ENCODE data around the gene DAPK1.

The DAPK1 gene

GRCh38 chr9:87682618-87683017 lies 185.0 kb downstream of the DAPK1 start:
- FAIRE-seq (no peak), DNase-seq (ENCODE audit: low spot score) (no peak)

- FAIRE-seq (no peak), DNase-seq (ENCODE audit: low spot score) (no peak)
These were observed 186.3 kb downstream of the DAPK1 start for GRCh38 chr9:87683751-87684626.

- FAIRE-seq (no peak), DNase-seq (ENCODE audit: low spot score) (peak; percentile 73)
These were observed 187.1 kb downstream of the DAPK1 start for GRCh38 chr9:87684627-87685219.

GRCh38 chr9:87685441-87685840 lies 187.8 kb downstream of the DAPK1 start:
- FAIRE-seq (no peak), DNase-seq (ENCODE audit: low spot score) (no peak)

GRCh38 chr9:87685871-87686519 lies 188.3 kb downstream of the DAPK1 start:
- FAIRE-seq (no peak), DNase-seq (ENCODE audit: low spot score) (no peak)

DNA sequence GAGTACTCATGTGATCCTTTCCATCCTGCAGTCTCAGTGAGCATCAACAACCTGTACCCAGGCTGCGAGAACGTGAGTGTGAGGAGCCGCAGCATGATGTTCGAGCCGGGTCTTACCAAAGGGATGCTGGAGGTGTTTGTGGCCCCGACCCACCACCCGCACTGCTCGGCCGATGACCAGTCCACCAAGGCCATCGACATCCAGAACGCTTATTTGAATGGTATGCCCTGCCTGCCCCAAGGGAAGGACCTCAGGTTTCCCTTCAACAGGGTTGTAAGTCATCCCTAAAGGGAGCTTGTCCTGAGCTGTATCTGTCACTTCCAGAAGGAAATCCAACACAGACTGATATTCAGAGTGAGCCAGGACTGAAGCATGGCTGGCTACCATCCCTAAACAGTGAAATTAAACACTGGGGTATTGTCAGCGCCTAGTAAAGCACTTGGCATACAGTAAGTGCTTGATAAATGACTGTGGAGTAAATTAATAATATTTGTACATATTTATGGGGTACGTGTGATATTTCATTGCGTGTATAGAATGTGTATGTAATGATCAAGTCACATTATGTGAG lies 188.9 kb downstream of the DAPK1 start:
- DNase-seq (ENCODE audit: low spot score) (no peak), FAIRE-seq (no peak)

GRCh38 chr9:87687207-87687606 lies 189.5 kb downstream of the DAPK1 start:
- DNase-seq (ENCODE audit: low spot score) (no peak), FAIRE-seq (no peak)

- FAIRE-seq (no peak), DNase-seq (ENCODE audit: low spot score) (no peak)
These were observed 196.6 kb downstream of the DAPK1 start for GRCh38 chr9:87694236-87694755.

GRCh38 chr9:87695523-87695922 lies 197.9 kb downstream of the DAPK1 start:
- FAIRE-seq (no peak), DNase-seq (ENCODE audit: low spot score) (no peak)

DNA sequence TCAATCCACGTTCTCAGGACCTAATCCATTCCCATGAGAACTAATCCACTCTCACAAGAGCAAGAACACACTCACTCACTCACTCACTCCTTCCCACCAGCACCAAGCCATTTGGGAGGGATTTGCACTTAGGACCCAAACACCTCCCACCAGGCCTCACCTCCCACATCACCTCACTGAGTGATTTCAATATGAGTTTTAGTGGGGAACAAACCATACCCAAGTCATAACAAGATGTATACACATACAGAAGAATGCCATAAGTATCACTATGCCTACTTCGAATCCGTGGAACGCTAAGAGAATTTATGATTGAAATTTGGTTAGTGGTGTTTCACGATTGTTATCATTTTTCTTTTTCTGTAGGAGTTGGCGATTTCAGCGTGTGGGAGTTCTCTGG lies 199.0 kb downstream of the DAPK1 start:
- no peak for DNase-seq (ENCODE audit: low spot score)
- FAIRE-seq: no peak

GRCh38 chr9:87698069-87698809 lies 200.6 kb downstream of the DAPK1 start:
- DNase-seq (ENCODE audit: low spot score) (no peak), FAIRE-seq (no peak)

GRCh38 chr9:87699835-87700234 lies 202.2 kb downstream of the DAPK1 start:
- no peak for DNase-seq (ENCODE audit: low spot score)
- no peak for FAIRE-seq

GRCh38 chr9:87701491-87701890 lies 203.8 kb downstream of the DAPK1 start:
- DNase-seq (ENCODE audit: low spot score): peak; percentile 38
- no peak for FAIRE-seq

DNA sequence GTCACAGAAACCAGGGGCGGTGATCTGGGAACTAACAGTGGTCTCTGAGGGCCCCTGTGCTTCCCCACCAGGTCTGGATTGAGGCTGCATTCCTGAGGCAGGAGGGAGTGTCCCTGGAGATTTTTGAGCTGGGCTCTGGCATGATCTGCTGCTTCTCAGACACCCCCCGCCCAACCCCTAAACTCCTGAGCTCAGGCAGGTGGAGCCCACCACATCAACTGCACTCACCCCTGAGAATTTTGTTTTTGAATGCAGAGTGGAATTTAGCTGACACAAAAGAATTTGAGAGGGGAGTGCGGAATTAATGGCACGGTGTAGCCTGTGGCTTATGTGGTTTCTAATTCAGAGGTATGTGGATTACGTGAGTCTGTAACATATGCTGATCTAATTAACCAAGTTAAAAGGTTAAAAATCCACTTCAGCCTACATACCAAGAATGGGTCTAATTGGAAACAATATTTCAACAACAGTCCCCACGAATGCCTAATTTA lies 204.3 kb downstream of the DAPK1 start:
- DNase-seq (ENCODE audit: low spot score) (peak; percentile 65), FAIRE-seq (no peak)

DNA sequence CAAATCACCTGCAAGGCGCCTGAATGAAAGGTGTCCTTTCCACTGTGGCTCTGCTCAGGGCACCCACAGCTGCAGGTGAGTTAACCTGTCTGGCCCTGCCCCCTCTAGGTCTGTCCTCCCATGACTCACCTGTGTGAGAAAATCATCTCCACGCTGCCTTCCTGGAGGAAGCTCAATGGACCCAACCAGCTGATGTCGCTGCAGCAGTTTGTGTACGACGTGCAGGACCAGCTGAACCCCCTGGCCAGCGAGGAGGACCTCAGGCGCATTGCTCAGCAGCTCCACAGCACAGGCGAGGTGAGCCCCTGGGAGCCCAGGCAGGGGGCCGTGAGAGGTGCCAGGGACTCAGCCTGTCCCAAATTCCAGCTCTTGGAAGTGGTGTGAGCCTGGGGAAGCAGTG lies 205.3 kb downstream of the DAPK1 start:
- FAIRE-seq: peak; percentile 68
- no peak for DNase-seq (ENCODE audit: low spot score)

- DNase-seq (ENCODE audit: low spot score) (peak; percentile 33), FAIRE-seq (no peak)
These were observed 206.1 kb downstream of the DAPK1 start for GRCh38 chr9:87703636-87704276.

GRCh38 chr9:87704342-87704741 lies 206.7 kb downstream of the DAPK1 start:
- DNase-seq (ENCODE audit: low spot score) (no peak), FAIRE-seq (no peak)

- FAIRE-seq (peak; percentile 83), DNase-seq (ENCODE audit: low spot score) (no peak)
These were observed 208.5 kb downstream of the DAPK1 start for GRCh38 chr9:87706066-87706739.

GRCh38 chr9:87707805-87708506 lies 210.3 kb downstream of the DAPK1 start:
- no peak for FAIRE-seq
- DNase-seq (ENCODE audit: low spot score): no peak

Measured in urothelium cell line (cell line).